ENCODE results near the gene TLL1. TPM values are rescaled to one million over a fixed set of nuclear protein-coding genes. Genes with fewer than 3 reads are reported as not detected.

Gene TLL1
- total RNA-seq, 4 donors from 2014 or later = 4.2 to 20.4 (median 8.4) TPM

- no peak for TF ChIP-seq POLR2A (IDR thresholded peaks at IDR 0.05)
- TF ChIP-seq EP300 (IDR thresholded peaks at IDR 0.05) = no peak
- TF ChIP-seq, protein P1, sequence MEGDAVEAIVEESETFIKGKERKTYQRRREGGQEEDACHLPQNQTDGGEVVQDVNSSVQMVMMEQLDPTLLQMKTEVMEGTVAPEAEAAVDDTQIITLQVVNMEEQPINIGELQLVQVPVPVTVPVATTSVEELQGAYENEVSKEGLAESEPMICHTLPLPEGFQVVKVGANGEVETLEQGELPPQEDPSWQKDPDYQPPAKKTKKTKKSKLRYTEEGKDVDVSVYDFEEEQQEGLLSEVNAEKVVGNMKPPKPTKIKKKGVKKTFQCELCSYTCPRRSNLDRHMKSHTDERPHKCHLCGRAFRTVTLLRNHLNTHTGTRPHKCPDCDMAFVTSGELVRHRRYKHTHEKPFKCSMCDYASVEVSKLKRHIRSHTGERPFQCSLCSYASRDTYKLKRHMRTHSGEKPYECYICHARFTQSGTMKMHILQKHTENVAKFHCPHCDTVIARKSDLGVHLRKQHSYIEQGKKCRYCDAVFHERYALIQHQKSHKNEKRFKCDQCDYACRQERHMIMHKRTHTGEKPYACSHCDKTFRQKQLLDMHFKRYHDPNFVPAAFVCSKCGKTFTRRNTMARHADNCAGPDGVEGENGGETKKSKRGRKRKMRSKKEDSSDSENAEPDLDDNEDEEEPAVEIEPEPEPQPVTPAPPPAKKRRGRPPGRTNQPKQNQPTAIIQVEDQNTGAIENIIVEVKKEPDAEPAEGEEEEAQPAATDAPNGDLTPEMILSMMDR (IDR thresholded peaks at IDR 0.05) = no peak
- H3K9me3 ChIP-seq = no peaks in the 10 kb centered on the region
- no peak for DNase-seq (ENCODE audit: low spot score in 2 of 2)
- H3K4me1 ChIP-seq = peaks cover 0 to 7% (median 0%) of the 10 kb centered on the region in 4 donors
- no peaks in the 10 kb centered on the region for H3K36me3 ChIP-seq
- no peaks in the 10 kb centered on the region for H3K27me3 ChIP-seq
- no peak overlapping the region for H3K4me3 ChIP-seq
- H3K27ac ChIP-seq = no peak overlapping the region
- 69 to 72% methylated on average over 4 of the region's 4 CpGs for WGBS, 2 donors
Observed at GRCh38 chr4:165991325-165992180, 118.5 kb downstream of the TLL1 start.

GRCh38 chr4:165992283-165992682 lies 119.2 kb downstream of the TLL1 start:
- Histone ChIP-seq H3K4me1 (peaks cover 0 to 7% (median 0%) of the 10 kb centered on the region in 4 donors), H3K9me3 (no peaks in the 10 kb centered on the region), H3K4me3 (no peak overlapping the region), H3K27ac (no peak overlapping the region), H3K36me3 (no peaks in the 10 kb centered on the region), H3K27me3 (no peaks in the 10 kb centered on the region)
- TF ChIP-seq EP300 (IDR thresholded peaks at IDR 0.05) (no peak), POLR2A (IDR thresholded peaks at IDR 0.05) (no peak)
- TF ChIP-seq, protein P1 (IDR thresholded peaks at IDR 0.05) = no peak
- DNase-seq (ENCODE audit: low spot score in 2 of 2) = no peak
- 18 to 21% methylated on average over 1 of the region's 1 CpG for WGBS, 2 donors

DNA sequence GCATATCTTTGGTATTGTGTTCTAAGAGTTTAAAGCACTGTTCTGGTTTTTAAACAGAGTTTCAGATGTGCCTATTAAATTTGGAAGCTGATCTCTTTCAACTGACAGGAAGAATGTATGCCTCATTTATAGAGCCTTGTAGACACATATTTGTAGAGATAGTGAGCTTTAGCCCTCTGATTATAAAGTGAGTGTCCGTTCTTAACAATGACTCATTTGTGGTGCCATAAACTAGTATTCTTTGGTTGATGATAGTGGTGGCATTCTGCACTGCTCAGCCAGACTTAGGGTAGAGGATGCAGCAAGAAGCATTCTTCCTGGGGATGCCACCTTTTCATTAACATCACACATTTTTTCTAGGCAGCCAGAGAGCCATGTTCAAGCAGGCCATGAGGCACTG lies 121.7 kb downstream of the TLL1 start:
- TF ChIP-seq POLR2A (IDR thresholded peaks at IDR 0.05) (no peak), EP300 (IDR thresholded peaks at IDR 0.05) (no peak)
- TF ChIP-seq, protein P1 (IDR thresholded peaks at IDR 0.05) = no peak
- 52% methylated on average over 1 of the region's 1 CpG for WGBS, 2 donors

DNA sequence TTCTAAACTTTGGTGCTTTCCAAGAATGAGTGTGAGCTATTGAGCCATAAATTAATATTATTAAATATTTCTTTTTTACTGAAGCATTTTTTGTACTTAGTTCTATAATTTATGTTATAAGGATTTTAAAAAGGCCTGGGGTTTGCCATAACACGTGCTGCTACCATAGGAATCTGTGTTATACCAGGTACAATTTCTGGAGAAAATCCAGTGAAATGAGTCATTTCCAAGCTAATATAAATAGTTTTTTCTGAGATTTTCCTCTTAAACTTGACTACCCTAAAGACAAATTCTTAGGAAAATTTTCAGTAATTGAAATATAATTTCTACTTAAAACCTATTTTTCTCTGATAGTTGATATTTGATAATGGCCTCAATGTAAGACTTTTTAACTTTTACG lies 130.8 kb downstream of the TLL1 start:
- no peak overlapping the region for H3K27ac ChIP-seq
- H3K4me1 ChIP-seq = no peaks in the 10 kb centered on the region
- no peaks in the 10 kb centered on the region for H3K27me3 ChIP-seq
- H3K4me3 ChIP-seq = no peak overlapping the region
- 86 to 87% methylated on average over 2 of the region's 2 CpGs for whole genome bisulfite sequencing, 2 donors
- no peaks in the 10 kb centered on the region for H3K36me3 ChIP-seq
- no peak for DNase-seq (ENCODE audit: low spot score in 2 of 2)
- TF ChIP-seq POLR2A (IDR thresholded peaks at IDR 0.05) (no peak), EP300 (IDR thresholded peaks at IDR 0.05) (no peak)
- TF ChIP-seq, protein P1 (IDR thresholded peaks at IDR 0.05) = no peak
- H3K9me3 ChIP-seq = no peaks in the 10 kb centered on the region

More for the DNA sequence above, 121.7 kb downstream of the TLL1 start:
- Histone ChIP-seq H3K9me3 (no peaks in the 10 kb centered on the region), H3K36me3 (no peaks in the 10 kb centered on the region), H3K27ac (no peak overlapping the region), H3K4me1 (peaks cover 0 to 7% (median 0%) of the 10 kb centered on the region in 4 donors), H3K4me3 (no peak overlapping the region), H3K27me3 (no peaks in the 10 kb centered on the region)
- no peak for DNase-seq (ENCODE audit: low spot score in 2 of 2)

GRCh38 chr4:166006217-166006616 lies 133.2 kb downstream of the TLL1 start:
- TF ChIP-seq EP300 (IDR thresholded peaks at IDR 0.05) (no peak), POLR2A (IDR thresholded peaks at IDR 0.05) (no peak)
- TF ChIP-seq, protein P1 (IDR thresholded peaks at IDR 0.05) = no peak
- no peaks in the 10 kb centered on the region for H3K4me1 ChIP-seq
- DNase-seq (ENCODE audit: low spot score in 2 of 2) = no peak
- H3K4me3 ChIP-seq = no peak overlapping the region
- no peaks in the 10 kb centered on the region for H3K27me3 ChIP-seq
- no peaks in the 10 kb centered on the region for H3K36me3 ChIP-seq
- H3K27ac ChIP-seq = no peak overlapping the region
- H3K9me3 ChIP-seq = no peaks in the 10 kb centered on the region
- 94 to 97% methylated on average over 2 of the region's 2 CpGs for WGBS, 2 donors
